Measurements from ENCODE around the gene PIM1.

Gene PIM1

DNA sequence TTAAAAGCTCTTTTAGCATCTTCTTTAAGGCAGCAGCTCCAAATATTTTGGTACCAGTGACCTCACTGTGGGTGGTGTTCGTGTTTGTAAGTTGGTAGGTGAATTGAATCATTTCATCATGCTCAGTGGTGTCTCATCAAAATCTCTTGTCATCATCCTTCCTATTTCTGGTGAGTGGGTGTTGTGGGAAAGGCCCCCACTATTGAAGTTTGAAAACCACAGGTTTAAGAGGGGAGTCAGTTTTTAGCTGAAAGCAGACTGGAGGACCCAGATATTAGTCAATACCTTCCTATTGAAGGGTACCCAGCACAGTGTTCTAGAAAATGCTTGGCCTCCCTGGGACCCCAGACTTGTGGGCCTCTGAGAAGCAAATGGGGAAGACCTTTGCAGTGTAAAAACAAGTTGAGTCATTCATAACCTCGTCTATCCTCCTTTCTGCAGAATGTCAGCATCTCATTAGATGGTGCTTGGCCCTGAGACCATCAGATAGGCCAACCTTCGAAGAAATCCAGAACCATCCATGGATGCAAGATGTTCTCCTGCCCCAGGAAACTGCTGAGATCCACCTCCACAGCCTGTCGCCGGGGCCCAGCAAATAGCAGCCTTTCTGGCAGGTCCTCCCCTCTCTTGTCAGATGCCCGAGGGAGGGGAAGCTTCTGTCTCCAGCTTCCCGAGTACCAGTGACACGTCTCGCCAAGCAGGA, 3.7 kb downstream of the PIM1 start:
- no peak overlapping the region for H3K27ac ChIP-seq
- no peak for TF ChIP-seq ZFX (IDR thresholded peaks at IDR 0.05)
- TF ChIP-seq, protein P1, sequence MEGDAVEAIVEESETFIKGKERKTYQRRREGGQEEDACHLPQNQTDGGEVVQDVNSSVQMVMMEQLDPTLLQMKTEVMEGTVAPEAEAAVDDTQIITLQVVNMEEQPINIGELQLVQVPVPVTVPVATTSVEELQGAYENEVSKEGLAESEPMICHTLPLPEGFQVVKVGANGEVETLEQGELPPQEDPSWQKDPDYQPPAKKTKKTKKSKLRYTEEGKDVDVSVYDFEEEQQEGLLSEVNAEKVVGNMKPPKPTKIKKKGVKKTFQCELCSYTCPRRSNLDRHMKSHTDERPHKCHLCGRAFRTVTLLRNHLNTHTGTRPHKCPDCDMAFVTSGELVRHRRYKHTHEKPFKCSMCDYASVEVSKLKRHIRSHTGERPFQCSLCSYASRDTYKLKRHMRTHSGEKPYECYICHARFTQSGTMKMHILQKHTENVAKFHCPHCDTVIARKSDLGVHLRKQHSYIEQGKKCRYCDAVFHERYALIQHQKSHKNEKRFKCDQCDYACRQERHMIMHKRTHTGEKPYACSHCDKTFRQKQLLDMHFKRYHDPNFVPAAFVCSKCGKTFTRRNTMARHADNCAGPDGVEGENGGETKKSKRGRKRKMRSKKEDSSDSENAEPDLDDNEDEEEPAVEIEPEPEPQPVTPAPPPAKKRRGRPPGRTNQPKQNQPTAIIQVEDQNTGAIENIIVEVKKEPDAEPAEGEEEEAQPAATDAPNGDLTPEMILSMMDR (conservative IDR thresholded peaks at IDR 0.05): no peak

DNA sequence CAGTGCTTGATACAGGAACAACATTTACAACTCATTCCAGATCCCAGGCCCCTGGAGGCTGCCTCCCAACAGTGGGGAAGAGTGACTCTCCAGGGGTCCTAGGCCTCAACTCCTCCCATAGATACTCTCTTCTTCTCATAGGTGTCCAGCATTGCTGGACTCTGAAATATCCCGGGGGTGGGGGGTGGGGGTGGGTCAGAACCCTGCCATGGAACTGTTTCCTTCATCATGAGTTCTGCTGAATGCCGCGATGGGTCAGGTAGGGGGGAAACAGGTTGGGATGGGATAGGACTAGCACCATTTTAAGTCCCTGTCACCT, 4.2 kb downstream of the PIM1 start:
- H3K27ac ChIP-seq: no peak overlapping the region

DNA sequence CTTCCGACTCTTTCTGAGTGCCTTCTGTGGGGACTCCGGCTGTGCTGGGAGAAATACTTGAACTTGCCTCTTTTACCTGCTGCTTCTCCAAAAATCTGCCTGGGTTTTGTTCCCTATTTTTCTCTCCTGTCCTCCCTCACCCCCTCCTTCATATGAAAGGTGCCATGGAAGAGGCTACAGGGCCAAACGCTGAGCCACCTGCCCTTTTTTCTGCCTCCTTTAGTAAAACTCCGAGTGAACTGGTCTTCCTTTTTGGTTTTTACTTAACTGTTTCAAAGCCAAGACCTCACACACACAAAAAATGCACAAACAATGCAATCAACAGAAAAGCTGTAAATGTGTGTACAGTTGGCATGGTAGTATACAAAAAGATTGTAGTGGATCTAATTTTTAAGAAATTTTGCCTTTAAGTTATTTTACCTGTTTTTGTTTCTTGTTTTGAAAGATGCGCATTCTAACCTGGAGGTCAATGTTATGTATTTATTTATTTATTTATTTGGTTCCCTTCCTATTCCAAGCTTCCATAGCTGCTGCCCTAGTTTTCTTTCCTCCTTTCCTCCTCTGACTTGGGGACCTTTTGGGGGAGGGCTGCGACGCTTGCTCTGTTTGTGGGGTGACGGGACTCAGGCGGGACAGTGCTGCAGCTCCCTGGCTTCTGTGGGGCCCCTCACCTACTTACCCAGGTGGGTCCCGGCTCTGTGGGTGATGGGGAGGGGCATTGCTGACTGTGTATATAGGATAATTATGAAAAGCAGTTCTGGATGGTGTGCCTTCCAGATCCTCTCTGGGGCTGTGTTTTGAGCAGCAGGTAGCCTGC, 4.8 kb downstream of the PIM1 start:
- no peak for TF ChIP-seq ZFX (IDR thresholded peaks at IDR 0.05)
- TF ChIP-seq, protein P1 (conservative IDR thresholded peaks at IDR 0.05): no peak
- H3K27ac ChIP-seq: no peak overlapping the region

More for the DNA sequence above, 4.2 kb downstream of the PIM1 start:
- no peak for TF ChIP-seq ZFX (IDR thresholded peaks at IDR 0.05)
- TF ChIP-seq, protein P1 (conservative IDR thresholded peaks at IDR 0.05): no peak

DNA sequence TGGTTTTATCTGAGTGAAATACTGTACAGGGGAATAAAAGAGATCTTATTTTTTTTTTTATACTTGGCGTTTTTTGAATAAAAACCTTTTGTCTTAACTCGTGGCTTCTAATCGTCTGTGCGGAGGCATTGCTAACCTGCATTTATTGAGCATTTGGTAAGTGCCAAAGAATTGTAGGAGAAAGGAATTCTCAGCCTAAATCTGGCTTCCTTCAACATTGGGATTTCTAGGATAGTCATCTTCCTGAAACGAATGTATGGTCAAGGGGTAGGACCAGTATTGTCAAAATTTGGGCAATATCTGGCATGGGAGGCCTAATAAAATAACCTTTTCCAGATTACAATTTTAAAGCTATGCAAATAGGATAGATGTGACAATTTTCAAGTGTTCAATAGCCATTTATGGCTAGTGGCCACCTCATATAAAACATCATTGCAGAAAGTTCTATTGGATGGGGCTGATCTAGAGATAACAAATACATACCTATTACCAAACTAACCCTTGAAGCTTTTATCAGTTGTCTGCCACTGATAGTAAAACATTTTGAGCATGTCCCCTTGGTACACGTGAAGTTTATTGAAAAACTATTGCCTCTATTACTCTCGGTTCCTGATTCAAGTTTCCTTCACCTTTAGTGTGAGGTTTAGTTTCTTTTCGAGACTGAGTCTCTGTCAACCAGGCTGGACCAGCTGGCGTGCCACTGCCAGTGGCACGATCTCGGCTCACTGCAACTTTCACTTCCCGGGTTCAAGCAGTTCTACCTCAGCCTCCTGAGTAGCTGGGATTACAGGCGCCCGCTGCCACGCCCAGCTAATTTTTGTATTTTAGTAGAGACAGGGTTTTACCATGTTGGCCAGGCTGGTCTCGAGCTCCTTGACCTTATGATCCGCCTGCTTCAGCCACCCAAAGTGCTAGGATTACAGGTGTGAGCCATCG, 5.6 kb downstream of the PIM1 start:
- H3K27ac ChIP-seq: no peak overlapping the region

DNA sequence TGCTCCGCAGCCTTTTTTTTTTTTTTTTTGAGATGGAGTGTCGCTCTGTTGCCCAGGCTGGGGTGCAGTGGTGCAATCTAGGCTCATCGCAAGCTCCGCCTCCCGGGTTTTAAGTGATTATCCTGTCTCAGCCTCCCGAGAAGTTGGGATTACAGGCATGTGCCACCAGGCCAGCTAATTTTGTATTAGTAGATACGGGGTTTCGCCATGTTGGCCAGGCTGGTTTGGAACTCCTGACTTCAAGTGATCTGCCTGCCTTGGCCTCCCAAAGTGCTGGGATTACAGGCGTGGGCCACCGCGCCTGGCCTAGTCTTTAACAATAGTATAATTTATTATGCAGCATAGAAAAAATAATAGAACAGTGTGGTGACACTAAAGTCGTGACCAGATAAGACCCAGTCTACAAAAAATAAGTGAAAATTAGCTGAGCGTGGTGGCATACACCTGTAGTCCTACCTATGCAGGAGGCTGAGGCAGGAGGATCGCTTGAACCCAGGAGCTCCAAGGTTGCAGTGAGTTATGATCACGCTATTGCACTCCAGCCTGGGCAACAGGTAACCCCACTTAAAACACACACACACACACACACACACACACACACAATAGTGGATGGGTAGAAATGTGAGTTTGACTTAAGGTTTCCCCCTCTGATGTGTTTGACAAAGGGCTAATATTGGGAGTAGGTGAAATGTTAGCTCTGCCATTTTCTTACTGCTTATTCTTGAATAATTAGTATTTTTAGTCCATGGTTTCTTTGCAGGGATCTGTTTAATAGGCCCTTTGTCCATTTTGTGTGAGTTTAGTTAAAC, 6.5 kb downstream of the PIM1 start:
- no peak overlapping the region for H3K27ac ChIP-seq
- TF ChIP-seq, protein P1 (conservative IDR thresholded peaks at IDR 0.05): no peak
- TF ChIP-seq ZFX (IDR thresholded peaks at IDR 0.05): no peak

More for the DNA sequence above, 5.6 kb downstream of the PIM1 start:
- no peak for TF ChIP-seq ZFX (IDR thresholded peaks at IDR 0.05)
- TF ChIP-seq, protein P1 (conservative IDR thresholded peaks at IDR 0.05): no peak

DNA sequence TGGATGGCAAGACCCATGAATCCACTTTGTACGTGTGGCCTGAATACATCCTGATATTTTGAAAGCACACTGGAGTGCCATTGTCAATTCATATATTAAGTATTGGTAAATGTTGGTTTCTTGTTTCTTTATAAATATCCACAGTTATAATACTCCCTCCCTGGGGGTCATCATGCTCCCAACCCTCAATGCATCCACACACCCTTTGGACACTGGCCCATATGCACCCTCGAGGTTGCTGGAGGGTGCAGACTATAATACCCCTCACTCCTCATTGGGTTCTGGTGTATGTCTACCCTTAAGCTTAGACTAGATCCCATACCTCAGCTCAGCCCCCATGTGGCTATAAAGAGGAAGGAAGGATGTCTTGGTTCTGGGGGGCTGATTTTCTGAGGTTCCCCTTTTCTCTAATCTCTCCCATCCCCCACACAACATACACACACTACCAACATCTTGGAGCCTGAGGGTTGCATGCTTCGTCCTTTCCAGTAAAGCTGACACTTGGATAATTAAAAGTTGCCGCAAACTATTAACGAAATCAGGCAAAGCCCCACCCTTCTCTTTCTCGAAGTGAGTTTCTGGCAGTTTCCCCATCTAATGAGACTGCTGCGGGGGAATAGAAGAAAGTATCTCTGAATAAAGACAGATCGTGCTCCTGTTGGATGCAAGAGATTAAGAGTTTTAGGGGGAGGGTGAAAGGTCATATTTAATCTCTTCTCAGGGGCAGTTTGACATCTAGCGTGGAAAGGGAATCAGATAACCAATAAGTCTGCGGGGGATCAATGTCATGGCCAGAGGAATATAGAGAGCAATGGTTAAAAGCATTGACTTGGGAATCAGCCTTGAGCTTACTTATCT, 7.4 kb downstream of the PIM1 start:
- no peak for TF ChIP-seq ZFX (IDR thresholded peaks at IDR 0.05)
- TF ChIP-seq, protein P1 (conservative IDR thresholded peaks at IDR 0.05): no peak
- no peak overlapping the region for H3K27ac ChIP-seq

Measured in C4-2B (cell line).